ENCODE results near the gene RFLNA.

RFLNA gene

GRCh38 chr12:124294780-124295341 lies at the start of gene RFLNA:
Gene RFLNA, plus strand, starts transcription at chr12:124295093. Its CDS starts 337 bp downstream, at chr12:124295430.
- DNase-seq (ENCODE audit: extremely low read depth in 1 of 2, low read depth in 1 of 2), result no peak

GRCh38 chr12:124247331-124247730 lies 47.6 kb upstream of the RFLNA start:
- DNase-seq (ENCODE audit: extremely low read depth in 1 of 2, low read depth in 1 of 2), result no peak

- DNase-seq (ENCODE audit: extremely low read depth in 1 of 2, low read depth in 1 of 2), result no peak
These were observed 45.7 kb upstream of the RFLNA start for GRCh38 chr12:124248941-124249825.

GRCh38 chr12:124251186-124251585 lies 43.7 kb upstream of the RFLNA start:
- DNase-seq (ENCODE audit: extremely low read depth in 1 of 2, low read depth in 1 of 2), result no peak

GRCh38 chr12:124252964-124253363 lies 41.9 kb upstream of the RFLNA start:
- no peak for DNase-seq (ENCODE audit: extremely low read depth in 1 of 2, low read depth in 1 of 2)

GRCh38 chr12:124254126-124254525 lies 40.8 kb upstream of the RFLNA start:
- DNase-seq (ENCODE audit: extremely low read depth in 1 of 2, low read depth in 1 of 2), result no peak

- DNase-seq (ENCODE audit: extremely low read depth in 1 of 2, low read depth in 1 of 2), result no peak
These were observed 35.5 kb upstream of the RFLNA start for GRCh38 chr12:124259154-124260066.

- DNase-seq (ENCODE audit: extremely low read depth in 1 of 2, low read depth in 1 of 2), result no peak
These were observed 33.0 kb upstream of the RFLNA start for GRCh38 chr12:124261885-124262284.

- no peak for DNase-seq (ENCODE audit: extremely low read depth in 1 of 2, low read depth in 1 of 2)
These were observed 30.7 kb upstream of the RFLNA start for GRCh38 chr12:124264089-124264795.

- DNase-seq (ENCODE audit: extremely low read depth in 1 of 2, low read depth in 1 of 2), result no peak
These were observed 30.0 kb upstream of the RFLNA start for GRCh38 chr12:124264879-124265278.

- DNase-seq (ENCODE audit: extremely low read depth in 1 of 2, low read depth in 1 of 2), result no peak
These were observed 27.6 kb upstream of the RFLNA start for GRCh38 chr12:124267205-124267778.

GRCh38 chr12:124270671-124271070 lies 24.2 kb upstream of the RFLNA start:
- no peak for DNase-seq (ENCODE audit: extremely low read depth in 1 of 2, low read depth in 1 of 2)

- peak in 1 of 2 donors; percentile 23 for DNase-seq (ENCODE audit: extremely low read depth in 1 of 2, low read depth in 1 of 2)
These were observed 21.3 kb upstream of the RFLNA start for GRCh38 chr12:124273630-124274029.

- no peak for DNase-seq (ENCODE audit: extremely low read depth in 1 of 2, low read depth in 1 of 2)
These were observed 18.6 kb upstream of the RFLNA start for GRCh38 chr12:124276337-124276736.

GRCh38 chr12:124277394-124278241 lies 17.3 kb upstream of the RFLNA start:
- DNase-seq (ENCODE audit: extremely low read depth in 1 of 2, low read depth in 1 of 2), result no peak

- DNase-seq (ENCODE audit: extremely low read depth in 1 of 2, low read depth in 1 of 2), result no peak
These were observed 16.3 kb upstream of the RFLNA start for GRCh38 chr12:124278389-124279101.

GRCh38 chr12:124279315-124279714 lies 15.6 kb upstream of the RFLNA start:
- no peak for DNase-seq (ENCODE audit: extremely low read depth in 1 of 2, low read depth in 1 of 2)

- no peak for DNase-seq (ENCODE audit: extremely low read depth in 1 of 2, low read depth in 1 of 2)
These were observed 15.0 kb upstream of the RFLNA start for GRCh38 chr12:124279846-124280360.

- DNase-seq (ENCODE audit: extremely low read depth in 1 of 2, low read depth in 1 of 2), result no peak
These were observed 13.6 kb upstream of the RFLNA start for GRCh38 chr12:124281309-124281708.
